IPS-11a (cell line): Measurements from ENCODE around the gene FKRP.

ENCODE experiments used
- H3K4me3 ChIP-seq: one replicate; pipeline ENCODE4 v1.5.1; 2013; ENCODE audit warnings: low read depth, low read length, control low read depth

FKRP gene

DNA sequence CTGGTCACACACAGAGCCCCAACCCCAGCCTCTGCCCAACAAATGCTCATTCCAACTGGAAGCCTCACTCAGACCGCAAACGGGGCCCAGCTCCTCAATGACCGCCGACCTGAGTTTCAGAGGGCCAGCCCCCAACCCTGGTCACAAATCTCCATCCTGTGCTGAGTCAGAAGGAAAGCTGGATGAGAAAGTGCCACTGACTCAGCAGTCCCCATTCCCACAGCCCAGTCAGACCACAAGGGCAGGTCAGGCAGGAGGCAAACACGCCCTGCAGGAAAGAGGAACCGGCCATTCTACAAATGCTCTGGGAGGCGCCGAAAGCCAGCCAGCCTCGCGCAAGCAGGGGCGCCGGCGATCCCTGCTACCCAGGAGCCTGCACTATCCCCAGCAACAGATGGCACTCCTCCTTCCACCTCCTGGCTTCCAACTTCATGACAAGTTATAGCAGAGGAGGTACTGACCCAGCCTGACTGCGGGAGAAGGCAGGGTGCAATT lies 14.8 kb upstream of the FKRP start:
- no peak overlapping the region for H3K4me3 ChIP-seq

DNA sequence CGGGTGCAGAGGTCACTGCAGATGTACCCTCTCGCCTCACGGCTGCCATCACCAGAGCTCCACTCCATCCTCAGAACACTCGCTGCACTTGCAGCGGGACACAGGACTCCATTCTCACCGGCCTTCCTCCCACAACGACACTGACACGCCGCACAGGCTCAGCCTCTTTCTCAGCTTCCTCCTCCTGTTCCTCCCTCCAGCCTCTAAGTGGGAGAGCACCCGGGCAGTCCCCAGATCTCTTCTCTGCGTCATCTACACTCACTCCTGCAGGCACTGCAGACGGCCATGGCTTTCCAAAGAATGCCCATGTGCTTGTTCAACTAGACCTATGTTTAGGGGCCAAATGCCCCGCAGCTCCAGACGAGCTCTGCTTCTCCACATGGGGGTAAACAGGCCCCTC lies 14.3 kb upstream of the FKRP start:
- H3K4me3 ChIP-seq = no peak overlapping the region

DNA sequence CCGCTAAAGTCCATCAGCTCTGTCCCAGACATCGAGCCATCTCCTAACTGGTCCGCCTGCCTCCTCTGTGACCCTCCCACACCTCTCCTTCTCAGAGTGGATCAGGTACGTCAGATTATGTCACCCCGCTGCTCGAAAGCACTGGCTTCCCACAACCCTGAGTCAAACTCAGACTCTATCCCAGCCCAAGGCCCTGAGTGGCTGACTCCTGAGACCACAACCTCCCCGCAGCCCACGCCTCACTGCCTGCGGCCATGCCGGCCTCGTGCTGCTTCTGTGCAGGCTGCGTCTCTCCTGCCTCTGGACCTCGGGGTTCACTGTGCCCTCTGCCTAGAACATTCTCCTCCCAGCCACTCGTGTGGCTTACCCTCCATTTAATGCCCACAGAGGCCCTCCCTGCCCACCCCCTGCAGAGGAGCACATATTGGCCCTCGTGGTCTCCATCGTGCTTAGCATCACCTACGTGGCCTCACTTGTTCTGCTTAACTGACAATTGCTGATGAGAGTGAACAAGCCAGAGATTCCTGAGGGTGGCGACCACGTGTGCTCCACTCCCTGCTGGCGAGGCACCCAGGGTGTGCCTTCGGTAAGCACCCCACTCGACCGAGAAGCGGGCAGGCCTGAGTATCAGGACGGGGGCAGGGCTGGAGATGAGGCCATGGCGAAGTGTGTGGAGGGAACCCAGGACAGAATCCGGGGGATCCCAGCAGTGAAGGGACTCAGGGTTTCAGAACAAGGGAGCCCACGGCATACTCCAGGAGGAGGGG lies 13.5 kb upstream of the FKRP start:
- H3K4me3 ChIP-seq = no peak overlapping the region

DNA sequence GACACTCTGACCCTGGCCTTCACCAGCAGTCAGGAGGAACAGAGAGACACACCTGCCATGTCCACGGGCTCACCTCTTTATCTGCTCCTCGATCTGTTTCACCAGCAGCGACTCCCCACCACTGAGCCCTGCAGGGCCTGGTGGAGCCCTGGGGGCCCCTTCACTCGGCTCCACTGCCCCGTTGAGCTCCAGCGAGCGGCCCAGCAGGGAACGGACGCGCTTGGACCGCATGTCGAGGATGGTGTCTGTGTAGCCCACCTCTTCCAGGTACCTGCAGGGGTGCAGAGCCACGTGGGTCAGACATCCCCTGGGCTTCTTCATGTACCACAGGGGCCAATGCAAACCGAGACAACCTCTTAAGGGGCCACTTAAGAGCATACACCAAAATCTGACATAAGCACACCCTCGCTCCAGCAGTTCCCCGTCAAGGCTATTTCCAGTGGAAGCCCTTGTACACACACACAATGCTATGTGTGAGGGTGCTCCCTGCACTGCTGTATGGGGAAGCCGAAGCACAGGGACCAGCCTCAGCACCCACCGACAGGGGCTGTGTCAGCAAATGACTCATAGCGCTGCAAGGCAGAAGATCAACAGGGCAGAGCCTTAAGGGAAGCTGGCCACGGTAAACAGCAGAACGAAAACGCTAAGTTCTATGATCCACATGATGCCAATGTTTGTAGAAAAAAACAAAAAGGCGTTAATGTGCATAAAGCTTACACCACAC lies 12.7 kb upstream of the FKRP start:
- no peak overlapping the region for H3K4me3 ChIP-seq

DNA sequence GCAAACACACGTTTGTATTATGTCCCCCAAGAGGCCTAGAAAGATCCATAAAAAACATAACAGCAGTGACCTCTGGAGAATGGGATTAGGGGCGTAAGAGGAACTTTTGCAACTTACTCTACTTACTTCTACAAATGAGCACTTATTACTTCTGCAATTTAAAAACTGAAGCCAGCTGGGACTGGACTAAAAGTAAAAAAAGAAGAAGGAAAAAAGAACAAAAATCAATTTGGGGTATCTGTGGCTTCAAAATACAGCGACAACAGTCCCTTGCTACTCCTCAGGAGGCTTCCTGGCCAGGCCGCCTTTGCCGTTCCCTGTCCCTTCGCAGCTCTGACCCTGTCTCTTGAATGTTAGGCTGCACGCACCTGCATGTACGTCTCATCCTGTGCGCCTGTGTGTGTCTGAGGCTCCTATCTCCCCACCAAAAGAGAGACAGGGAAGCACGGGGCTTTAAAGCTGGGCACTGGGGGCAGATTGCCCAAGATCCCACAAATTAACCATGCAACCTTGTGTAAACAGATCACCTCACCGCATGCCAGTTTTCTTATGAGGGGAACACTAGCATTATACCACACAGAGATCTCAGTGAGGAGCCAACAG lies 12.1 kb upstream of the FKRP start:
- no peak overlapping the region for H3K4me3 ChIP-seq

DNA sequence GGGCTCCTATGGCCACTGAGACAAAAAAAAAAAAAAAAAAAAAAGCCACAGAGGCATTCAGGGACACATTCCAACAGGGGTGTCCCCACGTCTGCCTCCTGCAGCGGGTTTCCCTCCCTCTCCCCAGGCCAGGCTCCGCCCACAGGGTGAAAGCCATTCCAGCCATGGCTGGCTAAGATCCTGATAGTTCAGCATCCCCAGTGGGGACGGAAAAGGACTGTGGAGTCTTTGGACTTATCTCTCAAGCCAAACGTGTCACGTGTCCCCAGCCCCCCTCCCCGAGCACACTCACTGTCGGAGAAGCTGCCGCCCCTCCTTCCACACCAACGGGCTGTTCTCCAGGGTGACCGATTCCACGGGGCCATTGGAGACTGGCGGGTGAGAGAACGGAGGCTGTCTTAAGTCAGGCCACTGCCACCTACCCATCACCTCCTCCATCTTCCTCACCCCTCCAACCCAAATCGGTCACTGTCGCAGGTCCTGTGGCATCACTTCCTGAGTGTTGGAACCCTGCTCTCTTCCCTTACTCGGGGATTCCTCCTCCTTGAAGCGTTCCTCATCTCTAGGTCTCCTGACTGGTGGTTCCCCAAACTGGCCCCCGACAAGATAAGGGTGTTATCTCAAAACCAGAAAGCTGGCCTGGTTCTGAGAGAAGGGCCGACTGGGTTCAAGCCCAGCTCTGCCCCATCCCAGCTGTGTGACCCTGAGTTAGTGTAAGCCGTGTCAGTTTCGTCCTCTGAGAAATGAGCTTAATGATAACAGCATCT lies 9.1 kb upstream of the FKRP start:
- no peak overlapping the region for H3K4me3 ChIP-seq

DNA sequence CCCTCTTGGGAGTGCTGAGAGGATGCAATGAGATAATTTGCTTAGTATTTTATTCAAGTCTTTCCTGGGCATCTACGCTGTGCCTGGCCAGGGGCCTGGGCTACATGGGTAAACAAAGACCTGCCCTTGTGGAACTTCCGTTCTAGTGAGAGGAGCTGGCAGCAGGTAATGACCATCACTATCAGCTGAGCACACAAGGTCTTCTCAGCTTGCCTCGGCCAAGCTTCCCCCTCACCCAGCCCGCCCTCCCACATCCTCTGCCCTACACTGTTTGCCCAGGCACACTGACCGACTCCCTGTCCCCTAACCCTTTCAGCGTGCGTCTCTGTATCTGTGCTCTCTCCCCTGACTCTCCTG lies 8.6 kb upstream of the FKRP start:
- H3K4me3 ChIP-seq = no peak overlapping the region

DNA sequence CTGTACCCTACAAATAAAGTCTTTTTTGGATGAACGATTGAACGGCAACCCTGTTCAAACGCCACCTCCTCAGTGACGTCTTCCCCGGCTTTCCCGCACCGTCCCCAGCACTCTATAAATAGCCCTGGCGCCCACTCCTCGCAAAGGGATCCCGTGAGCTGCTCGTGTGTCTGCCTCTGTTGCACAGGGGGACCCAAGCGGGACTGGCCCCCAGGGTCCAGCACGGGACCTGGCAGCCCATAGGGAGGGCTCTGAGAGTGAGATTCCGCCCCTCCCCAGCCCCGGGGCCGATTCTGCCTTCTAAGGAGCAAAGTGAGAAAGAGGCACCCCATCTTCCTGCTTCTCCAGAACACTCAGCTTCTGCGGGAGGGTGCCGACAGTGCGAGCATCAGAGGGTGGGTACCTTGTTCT lies 8.1 kb upstream of the FKRP start:
- no peak overlapping the region for H3K4me3 ChIP-seq

DNA sequence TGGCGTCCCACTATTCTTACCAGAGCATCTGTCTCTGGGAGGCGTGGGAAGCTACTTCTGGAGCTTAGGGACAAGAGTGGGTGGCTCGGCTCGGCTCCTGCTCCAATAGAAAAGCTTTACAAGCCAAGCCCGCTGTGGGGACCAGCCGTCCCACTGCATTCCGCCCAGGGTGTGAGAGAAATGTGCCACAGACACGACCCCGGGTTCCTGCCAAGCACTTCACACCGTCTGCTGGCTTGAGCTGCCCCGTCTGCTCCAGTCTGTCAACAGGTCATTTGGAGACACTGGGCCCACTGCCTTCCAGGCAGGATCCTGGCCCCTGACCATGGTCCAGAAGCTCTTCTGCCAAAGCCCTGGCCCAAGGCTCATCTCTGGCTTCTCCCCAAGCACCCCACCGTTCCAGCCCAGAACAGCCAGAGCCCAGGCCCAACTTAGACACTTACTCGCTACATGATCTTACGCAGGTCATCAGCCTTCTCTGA lies 6.5 kb upstream of the FKRP start:
- no peak overlapping the region for H3K4me3 ChIP-seq

DNA sequence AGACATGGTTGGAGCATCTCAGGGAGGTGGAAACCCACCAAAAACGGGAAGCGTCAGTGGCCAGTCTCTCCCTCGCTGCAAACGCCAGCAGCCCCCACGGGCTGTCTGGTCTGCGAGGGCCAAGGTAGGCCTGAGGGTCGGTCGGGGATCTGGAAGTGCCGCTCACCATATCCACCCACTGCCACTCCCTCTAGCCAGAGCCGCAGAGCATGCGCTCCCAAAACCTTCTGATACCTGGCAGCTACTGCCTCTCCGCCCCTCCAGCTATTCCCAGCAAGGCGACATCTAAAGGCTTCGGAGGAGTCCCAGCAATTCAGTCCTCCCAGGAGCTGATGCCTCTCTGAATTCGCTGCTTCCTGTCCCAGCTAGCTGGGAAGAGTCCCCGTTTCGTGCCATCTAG lies 4.4 kb upstream of the FKRP start:
- H3K4me3 ChIP-seq = no peak overlapping the region

DNA sequence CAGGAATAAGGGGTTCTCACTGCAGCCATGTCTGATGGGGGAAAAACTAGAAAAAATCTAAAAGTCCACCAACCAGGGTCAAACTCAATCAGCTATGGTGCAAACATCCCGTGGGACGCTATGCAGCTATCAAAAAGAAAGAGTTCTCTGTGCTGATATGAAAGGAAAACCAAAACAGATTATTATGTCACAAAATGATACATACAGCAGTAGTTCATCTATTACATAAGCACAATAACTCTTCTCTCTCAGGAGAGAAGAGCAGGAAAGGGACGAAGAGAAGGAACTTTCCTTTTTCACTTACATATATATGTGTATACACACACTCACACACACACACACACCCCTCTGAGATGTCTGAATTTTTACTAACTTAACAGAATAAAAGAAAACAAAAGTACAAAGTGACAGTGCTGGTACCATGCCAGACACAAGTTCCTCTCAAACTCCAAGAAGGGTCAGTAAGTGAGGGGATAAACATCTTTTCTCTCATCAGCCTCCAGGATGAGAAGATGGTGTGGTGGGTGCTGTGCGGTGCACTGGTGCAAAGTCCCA lies 2.9 kb upstream of the FKRP start:
- H3K4me3 ChIP-seq = no peak overlapping the region

DNA sequence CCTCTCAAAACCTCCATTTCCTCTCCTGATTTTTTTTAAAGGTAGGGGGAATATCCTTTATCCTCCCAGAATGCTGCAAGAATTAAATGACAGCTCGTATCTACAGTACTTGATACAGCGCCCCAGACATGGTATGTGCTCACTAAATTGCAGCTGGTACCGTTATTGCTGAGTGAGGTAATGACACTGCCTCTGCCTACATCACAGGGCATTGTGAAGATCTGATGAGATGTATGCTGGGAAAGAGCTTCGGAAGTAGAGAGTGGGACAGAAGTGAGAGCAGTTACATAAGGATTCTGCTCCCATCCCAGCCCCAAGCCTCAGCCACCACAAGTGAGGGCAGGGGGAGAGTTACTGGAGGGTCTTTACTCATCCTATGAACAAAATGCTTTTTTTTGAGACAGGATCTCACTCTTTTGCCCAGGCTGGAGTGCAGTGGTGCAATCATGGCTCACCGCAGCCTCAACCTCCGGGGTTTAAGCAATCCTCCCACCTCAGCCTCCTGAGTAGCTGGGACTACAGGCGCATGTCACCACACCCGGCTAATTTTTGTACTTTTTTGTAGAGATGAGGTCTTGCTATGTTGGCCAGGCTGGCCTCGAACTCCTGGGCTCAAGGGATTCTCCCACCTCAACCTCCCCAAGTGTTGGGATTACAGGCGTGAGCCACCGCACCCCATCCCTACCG lies 1.7 kb upstream of the FKRP start:
- no peak overlapping the region for H3K4me3 ChIP-seq

DNA sequence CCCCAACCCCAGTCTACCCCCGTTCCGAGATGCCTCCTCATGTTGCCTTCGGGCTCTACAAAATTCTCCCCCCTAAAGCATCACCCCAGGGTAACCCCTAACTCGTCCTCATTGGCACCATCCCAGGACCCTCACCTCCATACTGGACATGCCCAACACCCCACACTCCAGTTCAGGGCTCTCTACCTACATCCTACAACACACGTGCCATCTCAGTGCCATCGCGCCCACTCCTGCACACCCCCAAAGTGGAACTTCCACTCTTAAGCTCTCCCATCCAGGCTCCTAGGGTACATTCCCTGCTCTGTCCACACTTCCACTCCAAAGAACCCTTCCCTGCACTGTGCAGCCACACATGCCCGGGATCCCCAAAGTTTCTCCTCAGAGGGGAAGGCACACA lies 827 bp upstream of the FKRP start:
- peak overlapping the region; percentile 67 for H3K4me3 ChIP-seq

DNA sequence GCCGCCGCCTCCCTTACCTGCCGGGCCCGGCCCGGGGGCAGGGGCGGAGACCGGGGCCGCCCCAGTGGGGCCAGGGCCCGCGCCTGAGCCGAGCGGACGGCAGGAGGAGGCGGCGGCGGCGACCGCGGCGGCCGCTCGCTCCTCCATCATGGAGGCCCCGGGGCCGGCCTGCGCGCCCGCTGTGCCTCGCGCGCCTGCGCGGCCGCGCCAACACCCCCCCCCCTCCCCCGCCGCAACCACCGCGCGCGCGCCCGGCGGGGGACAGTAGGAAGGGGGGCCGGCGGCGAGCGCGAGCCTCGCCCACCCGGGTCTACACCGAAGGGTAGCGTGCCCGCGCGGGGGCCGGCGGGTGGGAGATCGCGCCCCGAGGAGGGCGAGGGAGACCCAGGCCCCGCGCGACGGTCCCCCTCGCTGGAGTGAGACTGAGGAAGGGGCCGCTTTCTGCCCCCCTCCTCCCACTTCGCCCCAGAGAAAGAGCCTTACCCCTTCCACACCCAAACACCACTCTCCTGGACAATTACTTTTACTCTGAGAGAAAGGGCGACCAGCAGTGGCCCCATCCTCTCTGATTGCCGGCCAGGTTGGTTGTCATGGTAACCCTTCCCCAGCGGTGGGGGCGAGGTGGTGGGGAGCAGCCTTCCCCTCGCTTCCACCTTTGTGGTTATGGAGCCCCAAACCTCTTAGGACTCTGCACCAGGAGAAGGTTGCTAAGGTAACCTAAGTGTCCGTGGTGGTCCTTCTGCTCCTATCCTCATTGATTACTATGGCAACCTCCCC lies 612 bp downstream of the FKRP start, which contains the start of gene STRN4:
Gene STRN4 (minus strand): TSS at position 170 of the 777 bp plus-strand sequence. CDS start 20 bp downstream, at position 150.
- H3K4me3 ChIP-seq = peak within 1 kb of the TSS; percentile 67

DNA sequence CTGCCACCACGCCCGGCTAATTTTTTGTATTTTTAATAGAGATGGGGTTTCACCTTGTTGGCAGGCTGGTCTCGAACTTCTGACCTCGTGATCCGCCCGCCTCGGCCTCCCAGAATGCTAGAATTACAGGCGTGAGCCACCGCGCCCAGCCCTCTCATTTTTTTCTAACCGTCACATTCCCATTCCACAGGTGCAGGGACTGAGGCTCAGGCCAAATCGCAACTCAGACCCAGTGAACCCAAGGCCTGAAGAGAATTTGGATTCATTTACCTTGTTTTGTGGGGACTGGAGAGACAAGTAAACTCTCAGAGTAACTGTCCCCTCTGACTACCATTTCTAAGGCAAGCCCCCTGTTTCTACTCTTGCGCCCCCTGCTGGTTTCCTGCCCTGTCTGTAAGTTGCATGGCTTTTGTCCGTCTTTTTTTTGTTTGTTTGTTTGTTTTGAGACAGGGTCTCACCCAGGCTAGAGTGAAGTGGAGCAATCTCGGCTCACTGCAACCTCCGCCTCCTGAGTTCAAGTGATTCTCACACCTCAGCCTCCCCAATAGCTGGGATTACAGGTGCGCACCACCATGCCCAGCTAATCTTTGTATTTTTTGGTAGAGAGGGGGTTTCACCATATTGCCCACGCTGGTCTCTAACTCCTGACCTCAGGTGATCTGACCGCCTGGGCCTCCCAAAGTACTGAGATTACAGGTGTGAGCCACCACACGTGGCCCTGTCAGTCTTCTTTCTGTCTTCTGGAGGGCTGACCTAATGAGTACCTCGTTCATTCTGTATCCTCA lies 2.7 kb downstream of the FKRP start:
- H3K4me3 ChIP-seq = no peak overlapping the region

DNA sequence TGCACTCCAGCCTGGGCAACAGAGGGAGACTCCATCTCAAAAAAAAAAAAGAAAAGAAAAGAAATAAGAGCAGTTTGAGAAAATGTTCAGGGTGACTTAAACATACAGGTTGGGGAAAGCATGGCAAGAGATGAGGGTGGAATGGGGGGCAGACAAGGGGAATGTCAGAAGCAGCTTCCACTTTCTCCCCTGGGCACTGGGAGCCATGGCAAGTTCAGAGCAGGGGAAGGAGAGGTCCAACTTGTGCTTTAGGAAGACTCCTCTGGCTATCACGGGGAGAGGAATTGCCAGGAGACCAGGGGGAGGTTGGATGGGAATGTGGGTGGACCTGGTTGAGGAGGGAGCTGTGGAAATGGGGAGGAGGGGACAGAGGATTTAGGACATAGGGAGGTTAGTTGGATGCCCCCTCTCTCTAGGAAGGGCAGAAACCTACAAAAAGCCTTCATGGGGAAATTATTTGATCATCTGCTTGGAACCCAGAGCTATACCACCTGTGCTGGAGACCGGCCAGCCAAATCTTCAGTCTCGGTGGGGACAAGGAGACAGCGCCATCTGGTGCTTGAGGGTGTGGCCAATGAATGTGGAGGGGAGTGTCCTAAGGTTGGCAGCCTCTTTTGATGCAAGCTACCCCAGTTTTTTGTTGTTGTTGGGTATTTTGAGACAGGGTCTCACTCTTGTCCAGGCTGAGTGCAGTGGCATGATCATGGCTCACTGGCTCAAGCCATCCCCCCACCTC lies 7.7 kb downstream of the FKRP start:
- H3K4me3 ChIP-seq = no peak overlapping the region

DNA sequence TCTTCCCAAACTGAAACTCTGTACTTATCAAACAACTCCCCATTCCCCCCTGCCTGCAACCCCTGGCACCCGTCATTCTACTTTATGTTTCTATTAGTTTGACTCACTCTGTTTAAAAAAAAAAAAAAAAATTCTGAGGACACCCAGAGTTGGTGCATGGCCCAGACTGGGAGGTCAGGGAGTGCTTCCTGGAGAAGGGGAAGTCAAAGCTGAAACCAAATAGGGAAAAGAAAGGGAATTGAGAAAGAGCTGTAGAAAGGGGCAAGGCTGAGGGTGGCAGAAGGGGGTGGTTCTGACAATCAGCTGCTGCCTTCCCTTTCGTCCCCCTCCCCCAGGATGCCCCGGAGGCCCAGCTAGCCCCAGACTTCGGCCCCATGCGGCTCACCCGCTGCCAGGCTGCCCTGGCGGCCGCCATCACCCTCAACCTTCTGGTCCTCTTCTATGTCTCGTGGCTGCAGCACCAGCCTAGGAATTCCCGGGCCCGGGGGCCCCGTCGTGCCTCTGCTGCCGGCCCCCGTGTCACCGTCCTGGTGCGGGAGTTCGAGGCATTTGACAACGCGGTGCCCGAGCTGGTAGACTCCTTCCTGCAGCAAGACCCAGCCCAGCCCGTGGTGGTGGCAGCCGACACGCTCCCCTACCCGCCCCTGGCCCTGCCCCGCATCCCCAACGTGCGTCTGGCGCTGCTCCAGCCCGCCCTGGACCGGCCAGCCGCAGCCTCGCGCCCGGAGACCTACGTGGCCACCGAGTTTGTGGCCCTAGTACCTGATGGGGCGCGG lies 9.4 kb downstream of the FKRP start:
- no peak overlapping the region for H3K4me3 ChIP-seq
